HEK293 (cell line): Measurements from ENCODE around the gene ARHGAP28.
A peak's percentile ranks its signal among the peaks of the same experiment; 100 is the strongest.

Experiments used
- CTCF ChIA-PET: fragments of 350-600 bp; formaldehyde crosslinking; extraction: SDS; loops from one replicate; lab custom pipeline; 2021; ENCODE audit warnings: antibody characterized with exemption; lab: Yijun Ruan, JAX
- POLR2A ChIA-PET: fragments of 300-600 bp; formaldehyde crosslinking; extraction: SDS; loops from one replicate; lab custom pipeline; 2020; ENCODE audit warnings: antibody characterized with exemption, inconsistent platforms; lab: Yijun Ruan, JAX
- H3K27ac ChIP-seq: fragments of 200-500 bp; sonication (Bioruptor generic); 2 replicates; pipeline ENCODE4 v1.5.1; 2014; ENCODE audit warnings: low read depth, low read length, control low read depth, inconsistent platforms; ENCODE audit errors: extremely low read depth
- H3K36me3 ChIP-seq, 2 experiments: fragments of 200-500 bp in 1 of 2; sonication (Bioruptor generic) in 1 of 2; 1 replicate in 1 of 2; 2 replicates in 1 of 2; pipeline ENCODE4 v1.5.1; 2014 to 2017; ENCODE audit warnings: inconsistent platforms in 2 of 2, low read length in 2 of 2; ENCODE audit not compliant: control insufficient read depth in 2 of 2, insufficient read depth in 1 of 2
- H3K4me1 ChIP-seq: fragments of 200-500 bp; sonication (Bioruptor generic); 2 replicates; pipeline ENCODE4 v1.5.1; 2014; ENCODE audit warnings: mild to moderate bottlenecking, low read length, inconsistent platforms; ENCODE audit not compliant: control insufficient read depth, insufficient read depth
- H3K4me3 ChIP-seq: 2 replicates; pipeline ENCODE4 v1.5.1; 2011; ENCODE audit warnings: low read depth, mild to moderate bottlenecking, control low read depth, low read length, moderate library complexity
- H3K9me3 ChIP-seq: fragments of 200-500 bp; sonication (Bioruptor generic); 2 replicates; pipeline ENCODE4 v1.5.1; 2014; ENCODE audit warnings: low read depth, low read length, inconsistent platforms; ENCODE audit not compliant: control insufficient read depth, insufficient read depth
- HOXA7 ChIP-seq: sonication (generic); formaldehyde crosslinking; IDR thresholded peaks from 2 replicates; pipeline ENCODE4 v1.8.1; 2022; ENCODE audit warnings: missing genetic modification reagents, borderline replicate concordance
- PRDM1 ChIP-seq: fragments of 450-650 bp; formaldehyde crosslinking; IDR thresholded peaks from 2 replicates; pipeline ENCODE4; 2016; ENCODE audit warnings: missing biosample characterization, missing genetic modification characterization
- REPIN1 ChIP-seq: fragments of 450-650 bp; formaldehyde crosslinking; IDR thresholded peaks from 2 replicates; pipeline ENCODE4 v1.5.1; 2017; ENCODE audit warnings: missing biosample characterization, missing genetic modification characterization, low read depth
- SCRT2 ChIP-seq: fragments of 450-650 bp; formaldehyde crosslinking; IDR thresholded peaks from 2 replicates; pipeline ENCODE4 v1.5.1; 2016; ENCODE audit warnings: missing biosample characterization, missing genetic modification characterization
- ZBTB1 ChIP-seq: fragments of 450-650 bp; formaldehyde crosslinking; IDR thresholded peaks from 2 replicates; pipeline ENCODE4 v1.5.1; 2016; ENCODE audit warnings: missing biosample characterization, missing genetic modification characterization
- ZBTB48 ChIP-seq: fragments of 450-650 bp; formaldehyde crosslinking; IDR thresholded peaks from 2 replicates; pipeline ENCODE4 v1.5.1; 2016; ENCODE audit warnings: missing biosample characterization, missing genetic modification characterization
- ZNF202 ChIP-seq: fragments of 450-650 bp; formaldehyde crosslinking; IDR thresholded peaks from 2 replicates; pipeline ENCODE4 v1.5.1; 2016; ENCODE audit warnings: missing biosample characterization, missing genetic modification characterization, borderline replicate concordance
- ZNF211 ChIP-seq: fragments of 450-650 bp; formaldehyde crosslinking; IDR thresholded peaks from 2 replicates; pipeline ENCODE4 v1.5.1; 2016; ENCODE audit warnings: low read depth, missing biosample characterization, missing genetic modification characterization
- ZNF221 ChIP-seq: fragments of 450-650 bp; formaldehyde crosslinking; IDR thresholded peaks from 2 replicates; pipeline ENCODE4 v1.5.1; 2017; ENCODE audit warnings: missing biosample characterization, missing genetic modification characterization, borderline replicate concordance
- ZNF23 ChIP-seq: fragments of 450-650 bp; formaldehyde crosslinking; IDR thresholded peaks from 2 replicates; pipeline ENCODE4 v1.5.1; 2016; ENCODE audit warnings: missing biosample characterization, missing genetic modification characterization, borderline replicate concordance
- ZNF239 ChIP-seq: fragments of 450-650 bp; formaldehyde crosslinking; IDR thresholded peaks from 2 replicates; pipeline ENCODE4 v1.5.1; 2016; ENCODE audit warnings: missing biosample characterization, missing genetic modification characterization
- ZNF24 ChIP-seq: fragments of 450-650 bp; formaldehyde crosslinking; IDR thresholded peaks from 2 replicates; pipeline ENCODE4 v1.5.1; 2016; ENCODE audit warnings: missing biosample characterization, missing genetic modification characterization
- ZNF37A ChIP-seq: fragments of 450-650 bp; IDR thresholded peaks from 2 replicates; pipeline ENCODE4 v1.5.1; 2018; ENCODE audit warnings: missing biosample characterization, missing genetic modification characterization
- ZNF510 ChIP-seq: fragments of 450-650 bp; formaldehyde crosslinking; IDR thresholded peaks from 2 replicates; pipeline ENCODE4 v1.5.1; 2018; ENCODE audit warnings: mild to moderate bottlenecking, missing genetic modification characterization, missing biosample characterization; ENCODE audit not compliant: insufficient replicate concordance
- ZNF560 ChIP-seq: fragments of 450-650 bp; formaldehyde crosslinking; IDR thresholded peaks from 2 replicates; pipeline ENCODE4 v1.5.1; 2017; ENCODE audit warnings: missing biosample characterization, missing genetic modification characterization, borderline replicate concordance
- ZNF623 ChIP-seq: fragments of 450-650 bp; formaldehyde crosslinking; IDR thresholded peaks from 2 replicates; pipeline ENCODE4 v1.5.1; 2016; ENCODE audit warnings: missing biosample characterization, missing genetic modification characterization
- ZNF776 ChIP-seq: fragments of 450-650 bp; formaldehyde crosslinking; IDR thresholded peaks from 2 replicates; pipeline ENCODE4 v1.5.0; 2017; ENCODE audit warnings: missing biosample characterization, missing genetic modification characterization, borderline replicate concordance
- ZNF792 ChIP-seq: fragments of 450-650 bp; formaldehyde crosslinking; IDR thresholded peaks from 2 replicates; pipeline ENCODE4 v1.5.1; 2016; ENCODE audit warnings: missing biosample characterization, missing genetic modification characterization
- ZXDB ChIP-seq: fragments of 450-650 bp; formaldehyde crosslinking; IDR thresholded peaks from 2 replicates; pipeline ENCODE4 v1.5.1; 2016; ENCODE audit warnings: missing biosample characterization, missing genetic modification characterization
- TF ChIP-seq, protein P1 (sequence below): fragments of 450-650 bp; formaldehyde crosslinking; conservative IDR thresholded peaks from 2 replicates; pipeline ENCODE4 v1.5.1; 2016; ENCODE audit warnings: low read depth, missing biosample characterization, missing genetic modification characterization
- TF ChIP-seq, protein P2 (sequence below): fragments of 450-650 bp; formaldehyde crosslinking; IDR thresholded peaks from 2 replicates; pipeline ENCODE4 v1.5.1; 2017; ENCODE audit warnings: missing biosample characterization, missing genetic modification characterization

The ARHGAP28 gene

DNA sequence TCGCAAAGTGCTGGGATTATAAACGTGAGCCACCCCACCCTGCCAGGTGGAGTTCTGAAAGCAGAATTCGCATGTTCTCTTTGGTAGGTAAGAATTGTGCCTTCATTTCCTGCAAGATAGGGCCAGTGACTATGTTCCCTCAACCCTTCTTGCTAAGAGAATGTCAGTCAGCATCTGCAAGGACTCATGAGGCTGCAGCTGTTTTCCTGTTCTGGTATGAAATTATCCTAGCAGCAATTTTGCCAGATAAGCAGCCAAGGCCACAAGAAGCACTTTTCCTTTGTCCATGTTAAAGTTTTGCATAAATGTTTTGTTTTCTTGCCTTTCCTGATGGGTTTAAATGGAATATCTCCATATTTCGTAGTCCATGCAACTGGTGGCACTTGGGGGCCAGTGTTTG lies 6.8 kb upstream of the ARHGAP28 start (continued):
- TF ChIP-seq, protein P1, sequence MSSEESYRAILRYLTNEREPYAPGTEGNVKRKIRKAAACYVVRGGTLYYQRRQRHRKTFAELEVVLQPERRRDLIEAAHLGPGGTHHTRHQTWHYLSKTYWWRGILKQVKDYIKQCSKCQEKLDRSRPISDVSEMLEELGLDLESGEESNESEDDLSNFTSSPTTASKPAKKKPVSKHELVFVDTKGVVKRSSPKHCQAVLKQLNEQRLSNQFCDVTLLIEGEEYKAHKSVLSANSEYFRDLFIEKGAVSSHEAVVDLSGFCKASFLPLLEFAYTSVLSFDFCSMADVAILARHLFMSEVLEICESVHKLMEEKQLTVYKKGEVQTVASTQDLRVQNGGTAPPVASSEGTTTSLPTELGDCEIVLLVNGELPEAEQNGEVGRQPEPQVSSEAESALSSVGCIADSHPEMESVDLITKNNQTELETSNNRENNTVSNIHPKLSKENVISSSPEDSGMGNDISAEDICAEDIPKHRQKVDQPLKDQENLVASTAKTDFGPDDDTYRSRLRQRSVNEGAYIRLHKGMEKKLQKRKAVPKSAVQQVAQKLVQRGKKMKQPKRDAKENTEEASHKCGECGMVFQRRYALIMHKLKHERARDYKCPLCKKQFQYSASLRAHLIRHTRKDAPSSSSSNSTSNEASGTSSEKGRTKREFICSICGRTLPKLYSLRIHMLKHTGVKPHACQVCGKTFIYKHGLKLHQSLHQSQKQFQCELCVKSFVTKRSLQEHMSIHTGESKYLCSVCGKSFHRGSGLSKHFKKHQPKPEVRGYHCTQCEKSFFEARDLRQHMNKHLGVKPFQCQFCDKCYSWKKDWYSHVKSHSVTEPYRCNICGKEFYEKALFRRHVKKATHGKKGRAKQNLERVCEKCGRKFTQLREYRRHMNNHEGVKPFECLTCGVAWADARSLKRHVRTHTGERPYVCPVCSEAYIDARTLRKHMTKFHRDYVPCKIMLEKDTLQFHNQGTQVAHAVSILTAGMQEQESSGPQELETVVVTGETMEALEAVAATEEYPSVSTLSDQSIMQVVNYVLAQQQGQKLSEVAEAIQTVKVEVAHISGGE (tag by site-specific recombination) = no peak
- TF ChIP-seq ZNF221 (no peak), ZNF623 (no peak), ZXDB (tag by site-specific recombination) (no peak), ZNF510 (no peak), ZNF239 (no peak)
- TF ChIP-seq, all 188 proteins: peak for 0

DNA sequence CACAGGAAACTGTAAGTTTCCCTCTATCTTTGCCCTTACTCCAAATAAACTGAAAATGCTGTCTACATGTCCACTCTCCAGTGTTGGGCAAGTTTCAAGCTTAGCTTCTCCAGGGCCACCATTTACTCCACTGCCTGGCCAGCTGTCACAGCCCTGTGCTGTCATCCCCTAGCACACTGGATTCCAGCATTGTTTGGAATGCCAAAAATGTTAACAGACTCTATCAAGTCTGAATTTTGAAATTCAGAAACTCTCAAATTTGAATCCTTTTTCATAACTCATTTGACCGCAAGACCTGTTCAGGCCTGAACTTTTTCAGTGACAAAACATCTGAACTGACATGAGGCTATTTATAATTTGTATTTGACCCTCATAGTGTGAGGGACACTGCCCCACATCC lies 5.2 kb upstream of the ARHGAP28 start:
- POLR2A ChIA-PET = no interaction called here
- no peak for TF ChIP-seq REPIN1
- no peak for TF ChIP-seq ZBTB48 (tag by site-specific recombination)
- TF ChIP-seq ZNF211 (tag by site-specific recombination) = no peak
- TF ChIP-seq, protein P2, sequence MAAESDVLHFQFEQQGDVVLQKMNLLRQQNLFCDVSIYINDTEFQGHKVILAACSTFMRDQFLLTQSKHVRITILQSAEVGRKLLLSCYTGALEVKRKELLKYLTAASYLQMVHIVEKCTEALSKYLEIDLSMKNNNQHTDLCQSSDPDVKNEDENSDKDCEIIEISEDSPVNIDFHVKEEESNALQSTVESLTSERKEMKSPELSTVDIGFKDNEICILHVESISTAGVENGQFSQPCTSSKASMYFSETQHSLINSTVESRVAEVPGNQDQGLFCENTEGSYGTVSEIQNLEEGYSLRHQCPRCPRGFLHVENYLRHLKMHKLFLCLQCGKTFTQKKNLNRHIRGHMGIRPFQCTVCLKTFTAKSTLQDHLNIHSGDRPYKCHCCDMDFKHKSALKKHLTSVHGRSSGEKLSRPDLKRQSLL (tag by site-specific recombination) = no peak
- no peak for TF ChIP-seq ZBTB1 (tag by site-specific recombination)
- no peak for TF ChIP-seq ZNF776 (tag by site-specific recombination)
- no peak for TF ChIP-seq PRDM1 (tag by site-specific recombination)
- CTCF ChIA-PET = interaction anchor here (1.0 kb wide), 1 partner anchor 62 kb away, joined by 3 read pairs; no protein-coding TSS in a partner anchor

DNA sequence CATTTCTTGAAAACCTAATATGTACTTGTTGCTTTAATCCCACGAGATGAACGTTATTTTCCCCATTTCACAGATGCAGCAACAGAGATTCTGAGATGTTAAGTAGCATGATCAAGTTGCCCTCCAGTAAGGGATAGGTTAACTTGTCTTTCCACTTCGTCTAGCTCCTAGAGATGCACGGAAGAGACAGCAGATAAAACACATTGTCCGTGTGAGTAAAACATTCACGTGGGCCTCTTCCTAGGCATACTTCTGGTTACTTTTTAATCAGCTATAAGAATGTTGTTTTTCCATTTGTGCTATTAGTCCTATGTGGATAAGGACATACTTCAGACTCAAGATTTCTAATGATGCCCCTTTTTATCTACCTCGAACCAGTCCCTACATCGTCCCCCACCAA lies 1.2 kb upstream of the ARHGAP28 start:
- Histone ChIP-seq H3K36me3 (no peaks in the 10 kb centered on the region), H3K4me3 (no peak overlapping the region), H3K27ac (peak overlapping the region; percentile 87), H3K9me3 (no peaks in the 10 kb centered on the region), H3K4me1 (peaks cover 24% of the 10 kb centered on the region)
- ChIA-PET CTCF (interaction anchor here (0.6 to 1.4 kb wide), 3 partner anchors 47 to 186 kb away, joined by 3 to 4 read pairs (median 4); no protein-coding TSS in a partner anchor), POLR2A (no interaction called here)
- TF ChIP-seq ZNF792 (tag by site-specific recombination) = no peak
- no peak for TF ChIP-seq ZNF37A (tag by site-specific recombination)
- TF ChIP-seq SCRT2 (tag by site-specific recombination) = peak; percentile 38; the same call in 1 of the 2 replicates
- no peak for TF ChIP-seq HOXA7 (CRISPR knock-in tag)

More for the DNA sequence above, 5.2 kb upstream of the ARHGAP28 start:
- Histone ChIP-seq H3K27ac (no peak overlapping the region), H3K36me3 (no peaks in the 10 kb centered on the region), H3K4me3 (no peak overlapping the region), H3K9me3 (no peaks in the 10 kb centered on the region), H3K4me1 (no peaks in the 10 kb centered on the region; the same call in 1 of the 2 replicates)

DNA sequence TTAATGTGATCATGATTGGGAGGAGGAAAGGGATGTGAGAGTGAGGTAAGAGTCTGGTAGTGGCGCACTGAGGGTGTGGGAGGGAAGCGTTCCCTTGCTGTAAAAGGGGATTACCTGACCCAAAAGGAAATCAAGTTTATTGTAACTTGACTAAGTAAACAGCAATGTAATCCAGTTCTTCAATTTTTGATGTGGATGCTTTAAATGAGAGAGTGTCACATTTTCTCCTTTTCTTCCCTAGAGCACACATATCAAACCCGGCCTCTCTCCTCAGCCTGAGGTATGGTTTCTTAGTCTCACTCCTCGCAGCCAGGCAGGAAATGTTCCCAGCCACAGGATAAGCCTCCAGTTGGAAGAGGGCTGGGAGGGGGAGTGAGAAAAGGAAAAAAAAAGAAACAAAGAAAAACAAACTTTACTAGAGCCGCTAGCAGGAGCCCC lies 688 bp upstream of the ARHGAP28 start:
- H3K27ac ChIP-seq = peak overlapping the region; percentile 87
- H3K36me3 ChIP-seq = no peaks in the 10 kb centered on the region
- peaks cover 26% of the 10 kb centered on the region for H3K4me1 ChIP-seq
- H3K9me3 ChIP-seq = no peaks in the 10 kb centered on the region
- ChIA-PET CTCF (interaction anchor here (1.2 to 1.4 kb wide), 2 partner anchors 157 to 187 kb away, joined by 4 read pairs; no protein-coding TSS in a partner anchor), POLR2A (interaction anchor here (0.5 kb wide), 1 partner anchor 83 kb away, joined by 3 read pairs; no protein-coding TSS in a partner anchor)
- peak overlapping the region; percentile 58 for H3K4me3 ChIP-seq
- TF ChIP-seq ZNF776 (tag by site-specific recombination) = no peak
- TF ChIP-seq ZNF202 (tag by site-specific recombination) = no peak
- TF ChIP-seq ZNF24 = no peak
- no peak for TF ChIP-seq ZNF23 (tag by site-specific recombination)
- TF ChIP-seq ZBTB1 (tag by site-specific recombination) = no peak
- no peak for TF ChIP-seq ZNF560
